MM.1S (cell line): ENCODE data around the gene ZNF697.

Experiments used
- EZH2 ChIP-seq: fragments of 300-600 bp; sonication (generic); optimal IDR thresholded peaks from 2 replicates; pipeline ENCODE3; 2017; ENCODE audit warnings: low read depth, mild to moderate bottlenecking, antibody characterized with exemption, low read length, mixed read lengths
- TF ChIP-seq, protein P1 (sequence below): fragments of 300-600 bp; sonication (generic); IDR thresholded peaks from 2 replicates; pipeline ENCODE4 v1.5.1; 2016; ENCODE audit warnings: antibody characterized with exemption, low read length, mixed read lengths

DNA sequence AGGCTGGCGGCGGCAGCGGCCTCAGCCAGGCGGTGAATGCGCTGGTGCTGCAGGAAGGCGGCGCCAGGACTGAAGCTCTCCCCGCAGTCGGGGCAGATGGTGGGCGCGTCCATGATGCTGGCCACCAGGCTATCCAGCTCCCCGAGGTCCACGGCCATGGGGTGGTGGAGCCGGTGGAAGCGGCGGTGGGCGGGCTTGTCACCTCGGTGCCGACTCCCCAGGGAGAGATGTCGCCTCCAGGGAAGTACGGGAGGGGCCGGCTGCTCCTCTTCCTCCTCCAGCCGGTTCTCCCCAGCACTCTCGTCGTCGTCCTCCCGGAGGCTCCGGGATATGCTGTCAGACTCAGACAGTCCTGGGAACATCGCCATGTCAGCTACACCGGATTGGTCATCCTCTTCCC, 24.4 kb downstream of the ZNF697 start:
- TF ChIP-seq, protein P1, sequence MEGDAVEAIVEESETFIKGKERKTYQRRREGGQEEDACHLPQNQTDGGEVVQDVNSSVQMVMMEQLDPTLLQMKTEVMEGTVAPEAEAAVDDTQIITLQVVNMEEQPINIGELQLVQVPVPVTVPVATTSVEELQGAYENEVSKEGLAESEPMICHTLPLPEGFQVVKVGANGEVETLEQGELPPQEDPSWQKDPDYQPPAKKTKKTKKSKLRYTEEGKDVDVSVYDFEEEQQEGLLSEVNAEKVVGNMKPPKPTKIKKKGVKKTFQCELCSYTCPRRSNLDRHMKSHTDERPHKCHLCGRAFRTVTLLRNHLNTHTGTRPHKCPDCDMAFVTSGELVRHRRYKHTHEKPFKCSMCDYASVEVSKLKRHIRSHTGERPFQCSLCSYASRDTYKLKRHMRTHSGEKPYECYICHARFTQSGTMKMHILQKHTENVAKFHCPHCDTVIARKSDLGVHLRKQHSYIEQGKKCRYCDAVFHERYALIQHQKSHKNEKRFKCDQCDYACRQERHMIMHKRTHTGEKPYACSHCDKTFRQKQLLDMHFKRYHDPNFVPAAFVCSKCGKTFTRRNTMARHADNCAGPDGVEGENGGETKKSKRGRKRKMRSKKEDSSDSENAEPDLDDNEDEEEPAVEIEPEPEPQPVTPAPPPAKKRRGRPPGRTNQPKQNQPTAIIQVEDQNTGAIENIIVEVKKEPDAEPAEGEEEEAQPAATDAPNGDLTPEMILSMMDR, result no peak
- TF ChIP-seq EZH2, result no peak
